ENCODE results near the gene SULF2.

Gene SULF2

DNA sequence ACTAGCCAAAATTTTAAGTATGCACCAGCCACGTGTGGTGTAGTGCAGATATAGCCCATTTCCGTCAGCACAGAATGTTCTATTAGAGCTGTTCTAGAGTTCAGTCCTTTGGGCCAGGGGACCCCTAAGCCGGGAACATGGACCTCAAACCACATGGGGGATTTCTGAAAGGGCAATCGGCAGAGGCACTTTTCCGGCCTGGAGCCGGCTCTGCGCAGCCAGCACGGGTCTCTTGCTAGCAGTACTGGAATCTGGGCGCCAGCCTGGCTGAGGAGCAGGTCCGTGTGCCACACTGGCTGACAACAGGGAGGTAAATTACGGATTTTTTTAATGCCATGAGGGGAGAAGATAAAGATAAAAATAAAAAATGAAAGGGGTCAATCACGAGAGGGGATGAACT is 120.5 kb downstream of the SULF2 start:
- Histone ChIP-seq H3K36me3 (ENCODE audit: control insufficient read depth, insufficient read depth, low read length) (peaks cover 46% of the 10 kb centered on the region), H3K27me3 (ENCODE audit: control insufficient read depth, insufficient read depth, low read length) (no peaks in the 10 kb centered on the region), H3K4me1 (ENCODE audit: control insufficient read depth, insufficient read depth, low read length) (peaks cover 8% of the 10 kb centered on the region), H3K4me3 (ENCODE audit: low read depth, low read length) (no peak overlapping the region), H3K9me3 (ENCODE audit: control insufficient read depth, insufficient read depth, low read depth, low read length) (no peaks in the 10 kb centered on the region), H3K27ac (ENCODE audit: low read depth, low read length) (no peak overlapping the region), H3K9ac (ENCODE audit: low read length) (no peak overlapping the region)

DNA sequence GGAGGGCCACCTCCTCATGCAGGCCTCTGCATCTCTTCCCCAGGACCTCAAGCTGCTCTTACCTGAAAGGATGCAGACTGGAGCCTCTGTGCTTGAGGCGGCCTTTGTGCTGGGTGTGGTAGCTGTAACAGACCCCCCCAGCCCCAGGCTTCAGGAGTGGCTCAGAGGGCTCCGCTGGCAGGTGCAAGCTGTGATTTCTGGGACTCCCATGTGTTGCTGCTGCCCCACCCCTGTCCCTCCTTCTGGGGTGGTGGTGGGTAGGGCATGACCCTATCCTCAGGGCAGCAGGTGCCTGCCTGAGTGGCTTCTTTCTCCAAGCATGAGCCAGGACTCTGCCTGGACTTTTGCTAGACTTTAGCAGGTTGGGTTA is 121.2 kb downstream of the SULF2 start:
- no peak overlapping the region for H3K9ac ChIP-seq (ENCODE audit: low read length)
- no peaks in the 10 kb centered on the region for H3K9me3 ChIP-seq (ENCODE audit: control insufficient read depth, insufficient read depth, low read depth, low read length)
- H3K36me3 ChIP-seq (ENCODE audit: control insufficient read depth, insufficient read depth, low read length): peaks cover 52% of the 10 kb centered on the region
- peaks cover 8% of the 10 kb centered on the region for H3K4me1 ChIP-seq (ENCODE audit: control insufficient read depth, insufficient read depth, low read length)
- no peak overlapping the region for H3K4me3 ChIP-seq (ENCODE audit: low read depth, low read length)
- H3K27me3 ChIP-seq (ENCODE audit: control insufficient read depth, insufficient read depth, low read length): no peaks in the 10 kb centered on the region
- H3K27ac ChIP-seq (ENCODE audit: low read depth, low read length): no peak overlapping the region

DNA sequence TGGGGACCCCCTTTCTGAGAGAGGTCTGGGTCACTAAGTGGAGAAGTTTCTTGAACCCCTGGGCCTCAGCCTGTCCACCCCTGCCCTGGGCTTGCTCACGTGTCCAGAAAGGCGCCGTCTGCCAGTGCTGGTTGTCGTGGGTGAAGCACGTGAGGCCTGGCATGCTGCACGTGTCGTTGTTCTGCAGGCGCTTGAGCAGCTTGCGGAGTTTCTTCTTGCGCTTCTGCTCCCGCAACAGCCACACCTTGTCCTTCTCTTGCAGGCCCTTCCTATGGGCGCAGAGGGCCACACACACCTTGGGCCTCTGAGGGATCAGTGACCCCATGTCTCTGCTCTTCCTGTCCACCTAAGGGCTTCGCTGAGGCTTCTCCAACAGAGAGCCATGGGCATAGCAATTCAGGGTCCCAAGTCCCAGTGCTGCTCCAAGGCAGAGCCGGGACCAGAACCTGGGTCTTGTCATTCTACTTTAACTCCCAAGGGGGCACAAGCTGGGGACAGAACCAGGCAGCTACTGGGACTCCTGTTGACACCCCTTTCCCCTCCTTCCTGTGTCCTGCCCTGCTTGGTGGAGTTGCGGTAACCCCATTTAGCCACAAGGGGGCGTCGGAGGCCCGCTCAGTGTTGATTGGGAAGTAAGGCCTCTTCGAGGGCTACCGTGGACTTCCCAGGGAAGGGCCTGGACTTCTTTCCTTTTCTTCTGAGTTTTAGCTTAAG is 121.8 kb downstream of the SULF2 start:
- Histone ChIP-seq H3K9me3 (ENCODE audit: control insufficient read depth, insufficient read depth, low read depth, low read length) (no peaks in the 10 kb centered on the region), H3K4me3 (ENCODE audit: low read depth, low read length) (no peak overlapping the region), H3K9ac (ENCODE audit: low read length) (no peak overlapping the region), H3K36me3 (ENCODE audit: control insufficient read depth, insufficient read depth, low read length) (peaks cover 58% of the 10 kb centered on the region), H3K27ac (ENCODE audit: low read depth, low read length) (no peak overlapping the region), H3K27me3 (ENCODE audit: control insufficient read depth, insufficient read depth, low read length) (no peaks in the 10 kb centered on the region), H3K4me1 (ENCODE audit: control insufficient read depth, insufficient read depth, low read length) (peaks cover 8% of the 10 kb centered on the region)

DNA sequence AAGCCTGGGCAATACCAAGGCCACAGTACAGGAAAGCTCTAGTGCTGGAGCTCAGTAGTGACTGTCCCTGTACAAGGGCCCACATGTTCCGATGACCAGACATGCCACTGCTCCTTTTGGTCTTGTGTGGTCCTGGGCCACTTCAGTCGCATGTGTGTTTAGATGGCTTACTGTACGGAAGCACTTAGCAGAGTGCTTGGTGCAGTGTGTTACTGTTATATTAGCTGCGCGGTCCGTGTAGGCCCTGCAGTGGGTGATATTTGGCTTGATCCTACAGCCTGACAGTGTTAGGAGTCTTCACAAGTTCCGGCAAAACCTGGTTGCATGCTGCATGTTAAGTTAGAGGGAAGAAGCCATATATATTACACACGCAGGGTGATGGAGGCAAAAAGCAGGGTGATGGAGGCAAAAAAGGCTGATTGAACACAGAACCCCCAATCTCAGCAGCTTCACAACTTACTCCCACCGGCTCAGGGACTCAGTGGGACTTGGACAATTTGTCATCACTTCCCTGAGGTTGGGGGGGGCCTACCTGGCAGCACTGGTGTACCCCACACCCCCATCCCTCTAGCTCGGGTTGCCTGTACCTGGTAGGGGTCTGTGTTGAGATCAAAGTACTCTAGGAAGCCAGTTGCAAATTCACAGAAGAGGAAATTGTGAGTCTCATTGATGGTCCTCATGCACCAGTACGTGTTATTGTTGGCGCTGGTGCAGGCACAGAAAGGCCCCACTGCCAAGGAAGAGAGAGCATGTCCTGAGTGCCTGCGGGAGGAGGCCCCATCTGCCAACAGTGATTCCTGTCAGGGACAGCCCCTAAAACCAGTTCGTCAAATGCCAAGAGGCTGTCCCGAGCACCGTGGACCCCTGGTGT is 122.6 kb downstream of the SULF2 start:
- H3K9me3 ChIP-seq (ENCODE audit: control insufficient read depth, insufficient read depth, low read depth, low read length): no peaks in the 10 kb centered on the region
- peaks cover 8% of the 10 kb centered on the region for H3K4me1 ChIP-seq (ENCODE audit: control insufficient read depth, insufficient read depth, low read length)
- no peak overlapping the region for H3K27ac ChIP-seq (ENCODE audit: low read depth, low read length)
- no peak overlapping the region for H3K9ac ChIP-seq (ENCODE audit: low read length)
- peaks cover 65% of the 10 kb centered on the region for H3K36me3 ChIP-seq (ENCODE audit: control insufficient read depth, insufficient read depth, low read length)
- no peak overlapping the region for H3K4me3 ChIP-seq (ENCODE audit: low read depth, low read length)
- H3K27me3 ChIP-seq (ENCODE audit: control insufficient read depth, insufficient read depth, low read length): no peaks in the 10 kb centered on the region

DNA sequence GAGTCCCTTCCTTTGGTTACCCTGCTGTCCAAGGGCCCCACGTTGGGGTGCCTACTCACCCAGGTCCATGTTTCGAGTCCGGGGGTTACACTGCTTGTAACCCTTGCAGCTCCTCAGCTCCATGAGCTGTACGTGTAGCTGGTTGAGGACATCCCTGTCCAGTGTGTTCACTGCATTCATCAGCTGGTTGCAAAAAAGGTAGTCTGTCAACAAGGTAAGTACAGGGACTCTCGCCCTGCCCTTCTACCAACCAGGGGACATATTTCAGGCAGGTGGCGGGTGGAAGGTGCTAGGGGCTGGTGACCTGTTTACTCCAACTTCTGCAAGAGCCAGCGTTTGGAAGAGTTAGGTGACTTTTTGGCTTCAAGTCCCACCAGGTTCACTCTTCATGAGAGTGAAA is 123.6 kb downstream of the SULF2 start:
- Histone ChIP-seq H3K27ac (ENCODE audit: low read depth, low read length) (no peak overlapping the region), H3K4me1 (ENCODE audit: control insufficient read depth, insufficient read depth, low read length) (peaks cover 8% of the 10 kb centered on the region), H3K36me3 (ENCODE audit: control insufficient read depth, insufficient read depth, low read length) (peaks cover 69% of the 10 kb centered on the region), H3K9me3 (ENCODE audit: control insufficient read depth, insufficient read depth, low read depth, low read length) (no peaks in the 10 kb centered on the region), H3K27me3 (ENCODE audit: control insufficient read depth, insufficient read depth, low read length) (no peaks in the 10 kb centered on the region), H3K4me3 (ENCODE audit: low read depth, low read length) (no peak overlapping the region), H3K9ac (ENCODE audit: low read length) (no peak overlapping the region)

DNA sequence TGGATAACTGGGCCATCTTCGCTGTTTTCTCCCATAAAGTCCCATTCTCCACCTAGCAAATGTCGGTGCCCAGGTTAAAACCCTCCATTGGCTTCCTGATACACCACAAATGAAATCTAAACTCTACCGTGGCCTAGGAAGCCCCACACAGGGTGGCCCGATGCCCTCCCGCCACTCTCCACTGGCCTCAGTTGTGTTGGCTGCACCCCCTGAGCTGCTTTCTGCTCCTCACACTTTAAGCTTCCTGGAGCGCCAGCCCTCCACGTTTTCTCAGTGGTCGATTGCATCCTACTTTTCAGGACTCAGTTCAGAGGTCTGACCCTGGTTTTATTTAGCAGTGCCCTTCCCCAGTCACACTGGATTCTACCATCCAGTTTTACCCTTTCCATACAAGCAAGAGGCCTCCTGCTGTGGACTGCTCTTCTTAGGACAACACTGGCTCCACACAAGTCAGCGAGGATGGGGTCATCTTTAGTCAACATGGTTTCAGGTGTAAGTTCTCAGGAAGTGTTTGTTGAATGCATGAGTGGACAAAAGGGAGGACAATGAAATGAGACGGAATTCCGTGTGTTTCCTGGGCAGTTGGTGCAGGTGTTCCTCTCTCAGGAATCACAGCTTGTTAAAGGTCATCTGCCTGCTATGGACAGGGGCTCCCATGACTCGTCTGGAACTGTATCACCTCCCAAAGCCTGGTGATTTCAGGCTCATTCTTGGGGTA is 124.1 kb downstream of the SULF2 start:
- Histone ChIP-seq H3K9ac (ENCODE audit: low read length) (no peak overlapping the region), H3K4me1 (ENCODE audit: control insufficient read depth, insufficient read depth, low read length) (peaks cover 8% of the 10 kb centered on the region), H3K4me3 (ENCODE audit: low read depth, low read length) (no peak overlapping the region), H3K9me3 (ENCODE audit: control insufficient read depth, insufficient read depth, low read depth, low read length) (no peaks in the 10 kb centered on the region), H3K36me3 (ENCODE audit: control insufficient read depth, insufficient read depth, low read length) (peaks cover 70% of the 10 kb centered on the region), H3K27ac (ENCODE audit: low read depth, low read length) (no peak overlapping the region), H3K27me3 (ENCODE audit: control insufficient read depth, insufficient read depth, low read length) (no peaks in the 10 kb centered on the region)

DNA sequence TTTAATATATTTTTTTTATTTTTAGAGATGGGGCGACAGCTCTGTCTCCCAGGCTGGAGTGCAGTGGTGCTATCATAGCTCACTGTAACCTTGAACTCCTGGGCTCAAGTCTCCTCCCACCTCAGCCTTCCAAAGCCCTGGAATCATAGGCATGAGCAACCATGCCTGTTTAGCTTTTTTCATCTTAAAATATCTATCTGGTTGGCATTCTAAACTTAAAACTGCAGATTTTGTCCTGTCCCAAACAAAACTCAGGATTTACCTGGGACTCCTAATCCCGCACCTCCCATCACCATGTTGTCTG is 124.7 kb downstream of the SULF2 start:
- Histone ChIP-seq H3K9ac (ENCODE audit: low read length) (no peak overlapping the region), H3K9me3 (ENCODE audit: control insufficient read depth, insufficient read depth, low read depth, low read length) (no peaks in the 10 kb centered on the region), H3K27me3 (ENCODE audit: control insufficient read depth, insufficient read depth, low read length) (no peaks in the 10 kb centered on the region), H3K4me3 (ENCODE audit: low read depth, low read length) (no peak overlapping the region), H3K27ac (ENCODE audit: low read depth, low read length) (no peak overlapping the region), H3K36me3 (ENCODE audit: control insufficient read depth, insufficient read depth, low read length) (peaks cover 66% of the 10 kb centered on the region), H3K4me1 (ENCODE audit: control insufficient read depth, insufficient read depth, low read length) (peaks cover 7% of the 10 kb centered on the region)

DNA sequence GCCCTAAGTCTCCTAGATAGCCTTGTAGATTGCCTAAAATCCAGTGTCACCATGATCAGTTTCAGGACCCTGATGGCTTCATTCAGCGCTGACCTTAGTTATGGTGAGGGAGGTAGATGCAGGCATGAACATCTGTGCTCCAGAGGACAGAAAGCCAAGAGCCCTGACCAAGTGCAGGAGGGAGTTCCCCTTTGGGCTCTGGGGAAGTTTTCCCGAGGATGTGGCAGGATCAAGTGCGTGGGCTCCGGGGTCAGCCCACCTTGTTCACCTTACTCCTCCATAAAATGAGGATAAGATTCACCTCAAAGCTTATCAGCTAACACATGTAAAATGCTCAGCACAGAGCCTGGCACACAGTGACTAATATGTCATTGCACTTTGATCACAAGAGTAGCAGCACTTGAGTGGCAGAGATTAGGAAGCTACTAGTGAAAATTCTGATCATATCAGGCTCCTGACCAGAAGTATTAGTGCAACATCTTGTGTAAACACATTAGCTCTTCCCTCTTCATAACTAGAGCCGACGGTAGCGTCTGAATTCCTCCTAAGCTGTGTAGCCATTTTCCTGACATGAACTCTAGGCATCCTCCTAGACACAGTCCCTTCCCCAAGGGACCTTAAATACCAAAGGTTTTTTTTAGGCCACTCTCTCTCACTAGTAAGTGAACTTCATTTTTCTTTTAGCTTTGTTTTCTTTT is 125.2 kb downstream of the SULF2 start:
- Histone ChIP-seq H3K4me3 (ENCODE audit: low read depth, low read length) (no peak overlapping the region), H3K9me3 (ENCODE audit: control insufficient read depth, insufficient read depth, low read depth, low read length) (no peaks in the 10 kb centered on the region), H3K9ac (ENCODE audit: low read length) (no peak overlapping the region), H3K36me3 (ENCODE audit: control insufficient read depth, insufficient read depth, low read length) (peaks cover 66% of the 10 kb centered on the region), H3K4me1 (ENCODE audit: control insufficient read depth, insufficient read depth, low read length) (peaks cover 6% of the 10 kb centered on the region), H3K27ac (ENCODE audit: low read depth, low read length) (no peak overlapping the region), H3K27me3 (ENCODE audit: control insufficient read depth, insufficient read depth, low read length) (no peaks in the 10 kb centered on the region)

DNA sequence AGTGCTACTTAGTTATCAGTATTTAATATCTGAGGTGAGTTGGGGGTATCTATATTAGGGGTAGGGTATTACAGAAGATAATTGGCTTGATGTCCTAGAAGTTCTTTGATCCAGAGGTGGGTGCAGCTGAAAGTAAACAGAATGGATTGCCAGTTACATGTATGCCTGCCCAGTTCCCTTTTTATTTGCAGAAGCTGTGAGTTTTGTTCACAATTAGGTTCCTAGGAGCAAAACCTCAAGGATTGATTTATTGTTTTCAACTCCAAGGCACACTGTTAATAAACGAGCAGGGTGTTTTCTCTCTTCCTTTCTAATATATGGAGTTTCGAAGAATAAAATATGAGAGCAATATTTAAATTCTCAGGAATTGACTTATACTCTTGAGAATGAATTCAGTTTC is 129.0 kb downstream of the SULF2 start:
- no peak overlapping the region for H3K27ac ChIP-seq (ENCODE audit: low read depth, low read length)
- H3K9ac ChIP-seq (ENCODE audit: low read length): no peak overlapping the region
- H3K27me3 ChIP-seq (ENCODE audit: control insufficient read depth, insufficient read depth, low read length): no peaks in the 10 kb centered on the region
- H3K4me1 ChIP-seq (ENCODE audit: control insufficient read depth, insufficient read depth, low read length): peaks cover 18% of the 10 kb centered on the region
- peaks cover 70% of the 10 kb centered on the region for H3K36me3 ChIP-seq (ENCODE audit: control insufficient read depth, insufficient read depth, low read length)
- no peaks in the 10 kb centered on the region for H3K9me3 ChIP-seq (ENCODE audit: control insufficient read depth, insufficient read depth, low read depth, low read length)
- H3K4me3 ChIP-seq (ENCODE audit: low read depth, low read length): no peak overlapping the region

DNA sequence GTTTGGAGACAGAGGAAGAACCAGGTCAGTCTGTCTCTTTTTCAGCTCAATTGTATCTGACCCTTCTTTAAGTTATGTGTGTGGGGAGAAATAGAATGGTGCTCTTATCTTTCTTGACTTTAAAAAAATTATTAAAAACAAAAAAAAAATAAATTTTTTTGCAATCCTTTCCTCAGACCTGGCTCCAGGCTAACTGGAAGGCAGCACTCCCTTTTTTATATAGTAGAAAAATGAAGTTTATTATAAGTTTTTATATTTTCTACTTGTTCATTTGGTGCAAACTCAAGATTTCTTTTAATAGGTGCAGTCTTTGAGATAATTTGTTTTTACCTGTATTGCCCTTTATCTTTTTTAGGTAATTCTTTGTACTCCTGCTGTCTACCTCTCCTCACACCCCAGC is 129.6 kb downstream of the SULF2 start:
- H3K4me1 ChIP-seq (ENCODE audit: control insufficient read depth, insufficient read depth, low read length): peaks cover 18% of the 10 kb centered on the region
- H3K9me3 ChIP-seq (ENCODE audit: control insufficient read depth, insufficient read depth, low read depth, low read length): no peaks in the 10 kb centered on the region
- no peaks in the 10 kb centered on the region for H3K27me3 ChIP-seq (ENCODE audit: control insufficient read depth, insufficient read depth, low read length)
- peaks cover 68% of the 10 kb centered on the region for H3K36me3 ChIP-seq (ENCODE audit: control insufficient read depth, insufficient read depth, low read length)
- H3K9ac ChIP-seq (ENCODE audit: low read length): no peak overlapping the region
- H3K27ac ChIP-seq (ENCODE audit: low read depth, low read length): no peak overlapping the region
- H3K4me3 ChIP-seq (ENCODE audit: low read depth, low read length): no peak overlapping the region
